GM21367 (cell line): ENCODE data around the gene VIPR2.
"Not testable (repeated sequence)": the region's sequence is repeated elsewhere in the genome, so short reads cannot be mapped to it uniquely, and the experiment has no call there.

Experiments used
- ATAC-seq: cut with Tn5 transposase; IDR thresholded peaks from one replicate; pipeline ENCODE4 v1.9.1; 2021; ENCODE audit not compliant: unreplicated experiment

VIPR2 gene

GRCh38 chr7:159094023-159094740, 50.5 kb downstream of the VIPR2 start:
- ATAC-seq, result no peak

- no peak for ATAC-seq
These were observed 51.2 kb downstream of the VIPR2 start for GRCh38 chr7:159093351-159093971.

GRCh38 chr7:159092701-159093121, 52.0 kb downstream of the VIPR2 start:
- ATAC-seq, result no peak

- no peak for ATAC-seq
These were observed 52.9 kb downstream of the VIPR2 start for GRCh38 chr7:159091480-159092475.

- no peak for ATAC-seq
These were observed 53.6 kb downstream of the VIPR2 start for GRCh38 chr7:159091041-159091440.

- no peak for ATAC-seq
These were observed 56.4 kb downstream of the VIPR2 start for GRCh38 chr7:159088016-159088865.

GRCh38 chr7:159086301-159086925, 58.3 kb downstream of the VIPR2 start:
- no peak for ATAC-seq

- ATAC-seq, result no peak
These were observed 60.4 kb downstream of the VIPR2 start for GRCh38 chr7:159084069-159084801.

- no peak for ATAC-seq
These were observed 61.0 kb downstream of the VIPR2 start for GRCh38 chr7:159083698-159084068.

- ATAC-seq, result no peak
These were observed 61.5 kb downstream of the VIPR2 start for GRCh38 chr7:159083001-159083697.

- not testable (repeated sequence) for ATAC-seq
These were observed 62.6 kb downstream of the VIPR2 start for GRCh38 chr7:159082075-159082474.

GRCh38 chr7:159078911-159079270, 65.8 kb downstream of the VIPR2 start:
- ATAC-seq, result no peak

- ATAC-seq, result no peak
These were observed 66.3 kb downstream of the VIPR2 start for GRCh38 chr7:159078193-159078910.

GRCh38 chr7:159076333-159076732, 68.3 kb downstream of the VIPR2 start:
- no peak for ATAC-seq

- no peak for ATAC-seq
These were observed 69.0 kb downstream of the VIPR2 start for GRCh38 chr7:159075563-159076238.

- no peak for ATAC-seq
These were observed 73.4 kb downstream of the VIPR2 start for GRCh38 chr7:159071260-159071659.

GRCh38 chr7:159070431-159071148, 74.1 kb downstream of the VIPR2 start:
- ATAC-seq, result no peak
